Gastroesophageal sphincter (tissue), 4 donors: ENCODE data around the gene ILF3. TPM values are rescaled to one million over a fixed set of nuclear protein-coding genes. Genes with fewer than 3 reads are reported as not detected.

Source experiments
- ATAC-seq: fragments of 150-250 bp; one replicate; pipeline ENCODE4 v1.9.1; 2016; ENCODE audit warnings: mild to moderate bottlenecking, moderate library complexity
- H3K27ac ChIP-seq, 4 donors: fragments of 200-600 bp; sonication (generic) in 3 of 4; 1 replicate in 3 of 4; 2 replicates in 1 of 4; pipeline ENCODE4 v1.5.1; 2016 to 2019
- H3K27me3 ChIP-seq: fragments of 200-600 bp; sonication (generic); one replicate; pipeline ENCODE4 v1.5.1; 2019
- H3K36me3 ChIP-seq, 2 donors: fragments of 200-600 bp; sonication (generic); one replicate each; pipeline ENCODE4 v1.5.1; 2019; ENCODE audit warnings: control low read depth in 1 of 2
- H3K4me1 ChIP-seq, 3 donors: fragments of 200-600 bp; sonication (generic); 1 replicate in 2 of 3; 2 replicates in 1 of 3; pipeline ENCODE4 v1.5.1; 2016 to 2019; ENCODE audit warnings: control low read depth in 2 of 3
- H3K4me3 ChIP-seq, 2 donors: fragments of 200-600 bp; sonication (generic); one replicate each; pipeline ENCODE4 v1.5.1; 2019; ENCODE audit warnings: mild to moderate bottlenecking in 1 of 2, moderate library complexity in 1 of 2
- H3K9me3 ChIP-seq, 3 donors: fragments of 200-600 bp; sonication (generic); one replicate each; pipeline ENCODE4 v1.5.1; 2017 to 2019; ENCODE audit warnings: control low read depth in 2 of 3
- EP300 ChIP-seq: sonication (generic); formaldehyde crosslinking; IDR thresholded peaks from one replicate; pipeline ENCODE4 v1.6.1; 2017; ENCODE audit warnings: antibody characterized with exemption, mild to moderate bottlenecking
- POLR2A ChIP-seq, 2 donors: fragments of 450-650 bp; IDR thresholded peaks; one replicate each; pipeline ENCODE4 v1.6.1; 2017; ENCODE audit warnings: antibody characterized with exemption in 2 of 2, mild to moderate bottlenecking in 2 of 2, moderate library complexity in 1 of 2
- POLR2AphosphoS5 ChIP-seq: sonication (generic); formaldehyde crosslinking; IDR thresholded peaks from one replicate; pipeline ENCODE4 v1.6.1; 2017; ENCODE audit warnings: antibody characterized with exemption
- WGBS, 2 donors: methylation state at CpG; one replicate each; pipeline ENCODE4 v1.1.5; 2018; ENCODE audit warnings: low coverage in 1 of 2; 5-methylcytosine and 5-hydroxymethylcytosine counted together
- total RNA-seq, 4 donors: library from RNA; depleted of rRNA; stranded (reverse); fragments of >200 nt; gene quantifications; one replicate each; pipeline ENCODE4 v1.1.0, GENCODE V29; 2016
- TF ChIP-seq, protein P1 (sequence below), 4 experiments: fragments of 200-600 bp in 2 of 4; fragments of 450-650 bp in 2 of 4; sonication (generic) in 1 of 4; IDR thresholded peaks; one replicate each; pipeline ENCODE4 v1.5.1; 2017 to 2019; ENCODE audit warnings: antibody characterized with exemption in 4 of 4, mild to moderate bottlenecking in 2 of 4, moderate library complexity in 2 of 4

The ILF3 gene
- total RNA-seq, 4 donors from 2014 or later: 67.2 to 128 (median 120) TPM

DNA sequence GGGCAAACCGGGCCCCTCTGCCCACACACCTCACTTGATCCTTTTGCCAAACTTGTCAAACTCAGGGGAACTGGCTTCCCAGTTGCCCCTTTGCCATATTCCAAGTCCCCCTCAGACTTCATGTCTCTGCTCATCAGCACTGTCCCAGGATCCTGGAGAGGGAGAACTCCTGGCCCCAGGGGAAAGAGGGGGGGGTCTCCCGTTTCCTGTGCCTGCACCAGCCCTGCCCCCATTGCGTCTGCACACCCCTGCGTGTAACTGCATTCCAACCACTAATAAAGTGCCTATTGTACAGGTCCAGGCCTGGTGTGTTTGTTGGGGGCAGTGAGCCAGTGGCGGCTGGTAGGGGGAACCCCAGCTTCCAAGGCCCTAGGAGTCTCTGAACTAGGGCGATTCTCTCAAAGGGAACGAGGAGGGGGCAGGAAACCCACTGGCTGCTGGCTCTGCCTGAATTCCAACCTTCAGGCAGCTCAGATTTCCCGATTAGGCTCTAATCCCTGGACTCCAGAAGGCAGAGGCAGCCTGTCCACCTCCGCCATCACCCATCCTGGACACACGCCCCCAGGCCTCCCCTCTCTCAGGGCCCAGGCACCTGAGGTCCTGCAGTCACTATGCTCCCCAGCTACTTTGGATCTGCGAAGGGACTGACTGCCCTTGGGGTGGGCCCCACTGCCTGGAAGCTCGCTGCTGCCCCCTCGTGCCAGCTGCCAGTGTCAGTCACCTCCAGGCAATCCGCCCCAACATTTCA lies 9.7 kb upstream of the ILF3 start:
- no peak for TF ChIP-seq EP300
- TF ChIP-seq, protein P1, sequence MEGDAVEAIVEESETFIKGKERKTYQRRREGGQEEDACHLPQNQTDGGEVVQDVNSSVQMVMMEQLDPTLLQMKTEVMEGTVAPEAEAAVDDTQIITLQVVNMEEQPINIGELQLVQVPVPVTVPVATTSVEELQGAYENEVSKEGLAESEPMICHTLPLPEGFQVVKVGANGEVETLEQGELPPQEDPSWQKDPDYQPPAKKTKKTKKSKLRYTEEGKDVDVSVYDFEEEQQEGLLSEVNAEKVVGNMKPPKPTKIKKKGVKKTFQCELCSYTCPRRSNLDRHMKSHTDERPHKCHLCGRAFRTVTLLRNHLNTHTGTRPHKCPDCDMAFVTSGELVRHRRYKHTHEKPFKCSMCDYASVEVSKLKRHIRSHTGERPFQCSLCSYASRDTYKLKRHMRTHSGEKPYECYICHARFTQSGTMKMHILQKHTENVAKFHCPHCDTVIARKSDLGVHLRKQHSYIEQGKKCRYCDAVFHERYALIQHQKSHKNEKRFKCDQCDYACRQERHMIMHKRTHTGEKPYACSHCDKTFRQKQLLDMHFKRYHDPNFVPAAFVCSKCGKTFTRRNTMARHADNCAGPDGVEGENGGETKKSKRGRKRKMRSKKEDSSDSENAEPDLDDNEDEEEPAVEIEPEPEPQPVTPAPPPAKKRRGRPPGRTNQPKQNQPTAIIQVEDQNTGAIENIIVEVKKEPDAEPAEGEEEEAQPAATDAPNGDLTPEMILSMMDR (IDR thresholded peaks at IDR 0.05): peak in 3 of 4 experiments; percentile 84 to 93 (median 90)
- ATAC-seq: peak; percentile 92
- 3 to 5% methylated on average over 5 to 6 of the region's 14 CpGs for WGBS, 2 donors
- H3K9me3 ChIP-seq: no peaks in the 10 kb centered on the region
- H3K36me3 ChIP-seq: peaks cover 0 to 45% of the 10 kb centered on the region in 2 donors
- H3K27ac ChIP-seq: peak overlapping the region in 3 of 4 donors; percentile 53 to 72 (median 62)
- no peak overlapping the region for H3K4me3 ChIP-seq
- H3K27me3 ChIP-seq: no peaks in the 10 kb centered on the region
- H3K4me1 ChIP-seq: peaks cover 0 to 31% (median 10%) of the 10 kb centered on the region in 3 donors

DNA sequence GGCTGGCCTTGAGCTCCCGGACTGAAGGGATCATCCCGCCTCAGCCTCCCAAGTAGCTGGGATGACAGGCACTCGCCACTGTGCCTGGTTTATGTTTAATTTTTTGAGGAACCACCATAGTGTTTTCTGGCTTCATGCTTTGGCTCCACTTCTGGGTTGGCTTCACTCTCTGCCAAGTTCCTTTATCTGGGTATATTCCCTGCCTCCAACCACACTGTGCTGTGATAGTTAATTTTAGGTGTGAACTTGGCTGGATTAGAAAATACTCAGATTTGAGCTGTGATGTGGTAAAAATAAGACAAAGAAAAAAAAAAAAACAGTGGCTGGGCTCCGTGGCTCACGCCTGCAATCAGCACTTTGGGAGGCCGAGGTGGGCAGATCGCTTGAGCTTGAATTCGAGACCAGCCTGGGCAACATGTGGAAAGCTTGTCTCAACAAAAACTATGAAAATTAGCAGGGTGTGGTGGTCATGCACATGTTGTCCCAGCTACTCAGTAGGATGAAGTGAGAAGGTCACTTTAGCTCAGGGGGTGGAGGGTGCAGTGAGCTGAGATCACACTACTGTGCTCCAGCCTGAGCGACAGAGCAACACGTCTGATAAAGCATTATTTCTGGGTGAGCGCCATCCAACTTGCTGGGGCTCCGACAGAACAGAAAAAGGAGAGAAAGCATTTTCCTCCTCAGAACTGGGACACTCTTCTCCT lies 7.5 kb upstream of the ILF3 start:
- Histone ChIP-seq H3K27me3 (no peaks in the 10 kb centered on the region), H3K4me1 (peaks cover 0 to 36% (median 10%) of the 10 kb centered on the region in 3 donors), H3K4me3 (no peak overlapping the region), H3K27ac (no peak overlapping the region), H3K36me3 (peaks cover 0 to 23% of the 10 kb centered on the region in 2 donors), H3K9me3 (no peaks in the 10 kb centered on the region)
- WGBS, 2 donors: 51 to 73% methylated on average over 3 to 10 of the region's 12 CpGs
- TF ChIP-seq, protein P1 (IDR thresholded peaks at IDR 0.05): no peak
- TF ChIP-seq POLR2A (IDR thresholded peaks at IDR 0.05) (no peak), EP300 (no peak), POLR2AphosphoS5 (no peak)
- no peak for ATAC-seq

DNA sequence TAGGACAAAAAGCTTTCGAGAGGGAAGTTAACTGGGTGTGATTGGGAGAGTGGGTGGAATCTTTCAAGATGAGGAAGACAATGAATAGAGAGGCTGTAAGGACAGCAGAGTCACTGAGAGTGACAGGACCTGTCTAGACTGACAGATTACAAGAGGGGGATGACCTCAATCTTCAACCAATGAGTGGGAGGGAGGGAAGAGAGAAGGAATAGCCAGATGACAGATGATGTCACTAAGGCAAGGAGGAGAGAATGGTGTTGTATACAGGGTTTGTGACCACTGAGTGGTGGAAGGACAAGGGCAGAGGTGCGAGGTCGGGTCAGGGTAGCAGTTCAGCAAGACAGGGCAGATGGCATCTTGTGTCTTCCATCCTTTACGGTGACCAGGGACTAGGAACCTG lies 5.8 kb upstream of the ILF3 start:
- H3K9me3 ChIP-seq: no peaks in the 10 kb centered on the region
- H3K4me3 ChIP-seq: no peak overlapping the region
- WGBS, 2 donors: 72 to 89% methylated on average over 3 to 4 of the region's 4 CpGs
- H3K27ac ChIP-seq: no peak overlapping the region
- H3K36me3 ChIP-seq: peaks cover 0 to 5% of the 10 kb centered on the region in 2 donors
- TF ChIP-seq, protein P1 (IDR thresholded peaks at IDR 0.05): no peak
- TF ChIP-seq EP300: no peak
- no peak for TF ChIP-seq POLR2AphosphoS5
- TF ChIP-seq POLR2A (IDR thresholded peaks at IDR 0.05): no peak
- ATAC-seq: no peak
- no peaks in the 10 kb centered on the region for H3K27me3 ChIP-seq
- peaks cover 0 to 38% (median 16%) of the 10 kb centered on the region in 3 donors for H3K4me1 ChIP-seq

DNA sequence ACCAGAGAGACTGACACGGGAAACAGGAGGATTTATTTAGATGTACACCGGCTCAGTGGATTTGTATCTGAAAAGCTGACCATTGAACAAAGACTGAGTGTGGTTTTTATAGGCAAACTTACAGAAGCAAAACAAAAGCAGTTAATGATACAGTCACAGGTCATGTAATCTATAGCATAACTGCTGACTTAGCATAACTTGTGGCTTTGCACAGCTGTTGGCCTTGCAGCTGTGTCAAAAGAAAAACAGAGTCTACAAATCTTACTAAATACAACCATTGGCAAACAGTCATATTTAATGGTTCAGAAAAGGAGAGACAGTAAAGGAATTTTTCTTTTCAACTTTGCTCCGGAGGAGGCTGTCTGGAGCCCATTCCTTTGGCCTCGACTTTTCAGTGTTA lies 2.3 kb upstream of the ILF3 start:
- no peak overlapping the region for H3K27ac ChIP-seq
- no peak for ATAC-seq
- 59 to 69% methylated on average over 2 to 4 of the region's 4 CpGs for WGBS, 2 donors

More for the DNA sequence above, 2.3 kb upstream of the ILF3 start:
- Histone ChIP-seq H3K27me3 (no peaks in the 10 kb centered on the region), H3K4me1 (peaks cover 0 to 41% (median 18%) of the 10 kb centered on the region in 3 donors), H3K4me3 (no peak overlapping the region), H3K36me3 (no peaks in the 10 kb centered on the region), H3K9me3 (no peaks in the 10 kb centered on the region)
- TF ChIP-seq POLR2AphosphoS5 (no peak), POLR2A (IDR thresholded peaks at IDR 0.05) (no peak), EP300 (no peak)
- TF ChIP-seq, protein P1 (IDR thresholded peaks at IDR 0.05): no peak
